HepG2 (cell line): Measurements from ENCODE around the gene SH3BP2. TPM values are rescaled to one million over a fixed set of nuclear protein-coding genes. Genes with fewer than 3 reads are reported as not detected.

Experiments used
- ETV5 ChIP-seq: IDR thresholded peaks from 2 replicates; pipeline ENCODE4 v1.6.1; 2018; ENCODE audit warnings: missing biosample characterization, missing genetic modification reagents, inconsistent platforms, borderline replicate concordance
- EZH2 ChIP-seq: conservative IDR thresholded peaks from 2 replicates; pipeline ENCODE4 v1.6.1; 2012; ENCODE audit warnings: mild to moderate bottlenecking, low read depth, low read length, moderate library complexity
- HDAC1 ChIP-seq: sonication (generic); formaldehyde crosslinking; IDR thresholded peaks from 2 replicates; pipeline ENCODE4 v1.5.1; 2020; ENCODE audit warnings: mild to moderate bottlenecking, missing genetic modification reagents
- HNRNPLL ChIP-seq: fragments of 200-400 bp; formaldehyde crosslinking; IDR thresholded peaks from 2 replicates; pipeline ENCODE4 v1.6.1; 2017; ENCODE audit warnings: mild to moderate bottlenecking, low read depth, low read length; ENCODE audit not compliant: poor library complexity, severe bottlenecking
- KDM1A ChIP-seq: IDR thresholded peaks from 2 replicates; pipeline ENCODE4 v1.6.1; 2016; ENCODE audit warnings: missing compliant biosample characterization
- LBX2 ChIP-seq: sonication (generic); formaldehyde crosslinking; IDR thresholded peaks from 2 replicates; pipeline ENCODE4 v1.5.0; 2020; ENCODE audit warnings: missing genetic modification reagents, mild to moderate bottlenecking, borderline replicate concordance
- MYC ChIP-seq: sonication (generic); formaldehyde crosslinking; IDR thresholded peaks from 2 replicates; pipeline ENCODE4 v1.9.0; 2021; ENCODE audit warnings: missing genetic modification reagents, borderline replicate concordance
- MZF1 ChIP-seq: sonication (generic); formaldehyde crosslinking; IDR thresholded peaks from 2 replicates; pipeline ENCODE4 v1.8.1; 2023; ENCODE audit warnings: mild to moderate bottlenecking, missing genetic modification reagents, borderline replicate concordance
- PATZ1 ChIP-seq: sonication (generic); formaldehyde crosslinking; IDR thresholded peaks from 2 replicates; pipeline ENCODE4 v1.4.0; 2020; ENCODE audit warnings: missing genetic modification reagents
- PHF8 ChIP-seq: sonication (generic); formaldehyde crosslinking; IDR thresholded peaks from 2 replicates; pipeline ENCODE4 v1.5.0; 2020; ENCODE audit warnings: missing genetic modification reagents
- RXRB ChIP-seq: IDR thresholded peaks from 2 replicates; pipeline ENCODE4 v1.6.1; 2016; ENCODE audit warnings: borderline replicate concordance, missing genetic modification reagents, missing compliant biosample characterization
- SALL2 ChIP-seq: sonication (generic); formaldehyde crosslinking; IDR thresholded peaks from 2 replicates; pipeline ENCODE4 v1.8.1; 2023; ENCODE audit warnings: mild to moderate bottlenecking, missing genetic modification reagents, inconsistent platforms
- SCMH1 ChIP-seq: sonication (generic); formaldehyde crosslinking; IDR thresholded peaks from 2 replicates; pipeline ENCODE4 v1.9.0; 2021; ENCODE audit warnings: missing genetic modification reagents, mild to moderate bottlenecking, borderline replicate concordance
- SMC3 ChIP-seq: IDR thresholded peaks from 2 replicates; pipeline ENCODE4 v1.6.1; 2011; ENCODE audit warnings: low read length, improper control_type of control experiment
- TEAD3 ChIP-seq: optimal IDR thresholded peaks from 2 replicates; pipeline ENCODE3; 2016; ENCODE audit warnings: borderline replicate concordance
- TERF1 ChIP-seq: sonication (generic); formaldehyde crosslinking; IDR thresholded peaks from 2 replicates; pipeline ENCODE4 v1.8.0; 2022; ENCODE audit warnings: mild to moderate bottlenecking, missing genetic modification reagents, moderate library complexity
- ZBTB46 ChIP-seq: sonication (generic); formaldehyde crosslinking; IDR thresholded peaks from 2 replicates; pipeline ENCODE4 v1.4.0; 2020; ENCODE audit warnings: mild to moderate bottlenecking, missing genetic modification reagents, borderline replicate concordance
- ZFP36L1 ChIP-seq: sonication (generic); formaldehyde crosslinking; IDR thresholded peaks from 2 replicates; pipeline ENCODE4 v1.8.0; 2022; ENCODE audit warnings: mild to moderate bottlenecking, missing genetic modification reagents, moderate library complexity
- ZNF614 ChIP-seq: IDR thresholded peaks from 2 replicates; pipeline ENCODE4 v1.6.1; 2018; ENCODE audit warnings: missing biosample characterization, missing genetic modification reagents, inconsistent platforms, borderline replicate concordance
- ZNF790 ChIP-seq: sonication (generic); formaldehyde crosslinking; IDR thresholded peaks from 2 replicates; pipeline ENCODE4 v1.8.0; 2022; ENCODE audit warnings: missing genetic modification reagents, mild to moderate bottlenecking, borderline replicate concordance
- ZNF850 ChIP-seq: sonication (generic); formaldehyde crosslinking; conservative IDR thresholded peaks from 2 replicates; pipeline ENCODE4 v1.9.0; 2021; ENCODE audit warnings: mild to moderate bottlenecking, missing genetic modification reagents
- polyA plus RNA-seq, 8 experiments: library from polyadenylated mRNA; depleted of rRNA in 3 of 8; stranded (reverse) in 7 of 8; unstranded in 1 of 8; fragments of >200 nt; fragmentation: Illumina TruSeq in 4 of 8; extraction: Trizol in 4 of 8; gene quantifications; 2 replicates each; pipeline versions ENCODE4 v1.2.1 to v1.2.3, GENCODE V29; 2011 to 2016; ENCODE audit warnings: low read depth in 4 of 8, missing spikeins in 1 of 8, mixed read lengths in 1 of 8; ENCODE audit not compliant: insufficient read depth in 1 of 8
- total RNA-seq, 5 experiments: library from RNA; depleted of rRNA; stranded (reverse); fragments of >200 nt; fragmentation: Illumina TruSeq; extraction: Trizol; gene quantifications; 2 replicates each; pipeline ENCODE4 v1.2.3, GENCODE V29; 2016; ENCODE audit warnings: low read depth in 1 of 5

The SH3BP2 gene
- total and polyA plus RNA-seq, 2 of the 13 experiments (the other 11 are each of a cell fraction or from before 2014, with no cell fraction given) = 16.9 to 34.5 TPM

GRCh38 chr4:2761035-2761923 lies 31.6 kb upstream of the SH3BP2 start (continued):
- TF ChIP-seq ZBTB46 (CRISPR knock-in tag) = no peak
- no peak for TF ChIP-seq ZNF850 (CRISPR knock-in tag)
- TF ChIP-seq EZH2 = no peak
- TF ChIP-seq ZNF790 (CRISPR knock-in tag) = 0 out of 2 replicates have a peak, but pooled peaks have one; percentile 25
- no peak for TF ChIP-seq LBX2
- TF ChIP-seq ZFP36L1 (CRISPR knock-in tag) = no peak
- TF ChIP-seq KDM1A = peak; percentile 38; the same call in 1 of the 2 replicates
- peak; percentile 44; the same call in 1 of the 2 replicates for TF ChIP-seq MYC
- TF ChIP-seq TEAD3 (CRISPR knock-in tag) = peak; percentile 67
- peak; percentile 77 for TF ChIP-seq PATZ1 (CRISPR knock-in tag)
- TF ChIP-seq TERF1 (CRISPR knock-in tag) = no peak
- TF ChIP-seq ZNF614 (CRISPR knock-in tag) = peak; percentile 75; the same call in 1 of the 2 replicates
- TF ChIP-seq SMC3 = no peak; the same call in 1 of the 2 replicates
- TF ChIP-seq RXRB (CRISPR knock-in tag) = peak; percentile 69; the same call in 1 of the 2 replicates
- TF ChIP-seq ETV5 (CRISPR knock-in tag) = peak; percentile 48; the same call in 1 of the 2 replicates
- peak; percentile 52 for TF ChIP-seq PHF8
- peak; percentile 43 for TF ChIP-seq HNRNPLL
- peak; percentile 67; the same call in 1 of the 2 replicates for TF ChIP-seq HDAC1 (CRISPR knock-in tag)
- no peak for TF ChIP-seq SALL2 (CRISPR knock-in tag)
- TF ChIP-seq MZF1 (CRISPR knock-in tag) = no peak
- no peak for TF ChIP-seq SCMH1 (CRISPR knock-in tag)
